Lower leg skin (tissue), 3 donors: ENCODE data around the gene SOX11.

Source experiments
- CTCF ChIP-seq, 3 donors: fragments of 450-650 bp; IDR thresholded peaks; one replicate each; pipeline ENCODE4 v1.5.1; 2016; ENCODE audit warnings: antibody characterized with exemption in 3 of 3, mild to moderate bottlenecking in 3 of 3, moderate library complexity in 2 of 3
- POLR2A ChIP-seq, 2 donors: fragments of 450-650 bp; IDR thresholded peaks; one replicate each; pipeline ENCODE4 v1.6.1; 2016 to 2017; ENCODE audit warnings: antibody characterized with exemption in 2 of 2, mild to moderate bottlenecking in 1 of 2, moderate library complexity in 1 of 2

GRCh38 chr2:5734859-5735520 lies 42.8 kb downstream of the SOX11 start:
- TF ChIP-seq POLR2A (IDR thresholded peaks at IDR 0.05) (no peak), CTCF (IDR thresholded peaks at IDR 0.05) (no peak)
